Left ventricle myocardium inferior (tissue), 1 donor: Measurements from ENCODE around the gene TINAGL1. TPM values are rescaled to one million over a fixed set of nuclear protein-coding genes. Genes with fewer than 3 reads are reported as not detected.

Experiments used
- DNase-seq: peaks from one replicate; pipeline ENCODE4 v3.0.0-alpha.2; 2020
- H3K27ac ChIP-seq: fragments of 200-600 bp; replicated peaks from 2 replicates; pipeline ENCODE4 v1.8.0; 2021
- H3K27me3 ChIP-seq: fragments of 200-600 bp; 2 replicates; pipeline ENCODE4 v1.8.0; 2021; ENCODE audit warnings: low read depth
- H3K36me3 ChIP-seq: fragments of 200-600 bp; 2 replicates; pipeline ENCODE4 v1.8.0; 2021
- H3K4me1 ChIP-seq: fragments of 200-600 bp; 2 replicates; pipeline ENCODE4 v1.8.0; 2021
- H3K4me3 ChIP-seq: fragments of 200-600 bp; 2 replicates; pipeline ENCODE4 v1.8.0; 2021; ENCODE audit warnings: mild to moderate bottlenecking, moderate library complexity
- H3K9me3 ChIP-seq: fragments of 200-600 bp; replicated peaks from 2 replicates; pipeline ENCODE4 v1.8.0; 2021
- CTCF ChIP-seq: fragments of 200-600 bp; IDR thresholded peaks from 2 replicates; pipeline ENCODE4 v1.8.0; 2021; ENCODE audit warnings: antibody characterized with exemption, mild to moderate bottlenecking, borderline replicate concordance
- intact Hi-C: fragments of 100-400 bp; cut with micrococcal nuclease; formaldehyde crosslinking; loops from one replicate; pipeline ENCODE4 v1.11.0; 2022
- total RNA-seq: library from RNA; stranded (reverse); fragmentation: NEBNext Ultra II Directional; extraction: Animal tissue kit (Norgen Biotek cat#: 25700); gene quantifications from one replicate; pipeline ENCODE4 v1.2.1, GENCODE V29; 2021
- donor health status: DM: no; HTN: yes; CAD: no; lungs with severe emphysema.

The TINAGL1 gene
- total RNA-seq, 1 donor from 2014 or later = 223 TPM

- Histone ChIP-seq H3K36me3 (no peaks in the 10 kb centered on the region), H3K4me3 (no peak overlapping the region), H3K27ac (peak overlapping the region; percentile 72), H3K4me1 (peaks cover 46% of the 10 kb centered on the region), H3K9me3 (no peaks in the 10 kb centered on the region), H3K27me3 (no peaks in the 10 kb centered on the region)
- no peak for TF ChIP-seq CTCF
- intact Hi-C loops = loop anchor here (10.0 kb wide), 1 partner anchor 225 kb away; no protein-coding TSS in a partner anchor
- no peak for DNase-seq
Observed at GRCh38 chr1:31569596-31570173, 6.6 kb upstream of the TINAGL1 start.

GRCh38 chr1:31570228-31570627 is 6.1 kb upstream of the TINAGL1 start:
- peaks cover 51% of the 10 kb centered on the region for H3K4me1 ChIP-seq
- no peaks in the 10 kb centered on the region for H3K9me3 ChIP-seq
- peak overlapping the region; percentile 72 for H3K27ac ChIP-seq
- H3K4me3 ChIP-seq = no peak overlapping the region
- DNase-seq = no peak
- no peaks in the 10 kb centered on the region for H3K36me3 ChIP-seq
- intact Hi-C loops = no loop called here
- no peaks in the 10 kb centered on the region for H3K27me3 ChIP-seq
- no peak for TF ChIP-seq CTCF

- no peak overlapping the region for H3K27ac ChIP-seq
- no peaks in the 10 kb centered on the region for H3K36me3 ChIP-seq
- no peak overlapping the region for H3K4me3 ChIP-seq
- H3K4me1 ChIP-seq = peaks cover 58% of the 10 kb centered on the region
- intact Hi-C loops = no loop called here
- no peaks in the 10 kb centered on the region for H3K27me3 ChIP-seq
- no peak for DNase-seq
- H3K9me3 ChIP-seq = no peaks in the 10 kb centered on the region
- TF ChIP-seq CTCF = no peak
Observed at GRCh38 chr1:31570906-31571305, 5.4 kb upstream of the TINAGL1 start.

GRCh38 chr1:31571340-31572295 is 4.7 kb upstream of the TINAGL1 start:
- Histone ChIP-seq H3K27me3 (no peaks in the 10 kb centered on the region), H3K4me1 (peaks cover 65% of the 10 kb centered on the region), H3K36me3 (no peaks in the 10 kb centered on the region), H3K27ac (no peak overlapping the region), H3K4me3 (no peak overlapping the region), H3K9me3 (no peaks in the 10 kb centered on the region)
- intact Hi-C loops = no loop called here
- DNase-seq = no peak
- no peak for TF ChIP-seq CTCF

GRCh38 chr1:31572323-31573104 is 3.8 kb upstream of the TINAGL1 start:
- no peak for DNase-seq
- no peak for TF ChIP-seq CTCF
- no peaks in the 10 kb centered on the region for H3K27me3 ChIP-seq
- H3K4me3 ChIP-seq = no peak overlapping the region
- peaks cover 2% of the 10 kb centered on the region for H3K36me3 ChIP-seq
- peak overlapping the region; percentile 93 for H3K27ac ChIP-seq
- intact Hi-C loops = no loop called here
- no peaks in the 10 kb centered on the region for H3K9me3 ChIP-seq
- H3K4me1 ChIP-seq = peaks cover 71% of the 10 kb centered on the region
